Breast epithelium (tissue), 3 donors: ENCODE data around the gene MAD1L1.

Experiments
- POLR2A ChIP-seq: fragments of 450-650 bp; IDR thresholded peaks from one replicate; pipeline ENCODE4 v1.6.1; 2016; ENCODE audit warnings: antibody characterized with exemption, mild to moderate bottlenecking, moderate library complexity
- TF ChIP-seq, protein P1 (sequence below), 3 donors: fragments of 450-650 bp; IDR thresholded peaks; one replicate each; pipeline ENCODE4 v1.5.1; 2016 to 2017; ENCODE audit warnings: antibody characterized with exemption in 3 of 3, mild to moderate bottlenecking in 3 of 3, moderate library complexity in 3 of 3

DNA sequence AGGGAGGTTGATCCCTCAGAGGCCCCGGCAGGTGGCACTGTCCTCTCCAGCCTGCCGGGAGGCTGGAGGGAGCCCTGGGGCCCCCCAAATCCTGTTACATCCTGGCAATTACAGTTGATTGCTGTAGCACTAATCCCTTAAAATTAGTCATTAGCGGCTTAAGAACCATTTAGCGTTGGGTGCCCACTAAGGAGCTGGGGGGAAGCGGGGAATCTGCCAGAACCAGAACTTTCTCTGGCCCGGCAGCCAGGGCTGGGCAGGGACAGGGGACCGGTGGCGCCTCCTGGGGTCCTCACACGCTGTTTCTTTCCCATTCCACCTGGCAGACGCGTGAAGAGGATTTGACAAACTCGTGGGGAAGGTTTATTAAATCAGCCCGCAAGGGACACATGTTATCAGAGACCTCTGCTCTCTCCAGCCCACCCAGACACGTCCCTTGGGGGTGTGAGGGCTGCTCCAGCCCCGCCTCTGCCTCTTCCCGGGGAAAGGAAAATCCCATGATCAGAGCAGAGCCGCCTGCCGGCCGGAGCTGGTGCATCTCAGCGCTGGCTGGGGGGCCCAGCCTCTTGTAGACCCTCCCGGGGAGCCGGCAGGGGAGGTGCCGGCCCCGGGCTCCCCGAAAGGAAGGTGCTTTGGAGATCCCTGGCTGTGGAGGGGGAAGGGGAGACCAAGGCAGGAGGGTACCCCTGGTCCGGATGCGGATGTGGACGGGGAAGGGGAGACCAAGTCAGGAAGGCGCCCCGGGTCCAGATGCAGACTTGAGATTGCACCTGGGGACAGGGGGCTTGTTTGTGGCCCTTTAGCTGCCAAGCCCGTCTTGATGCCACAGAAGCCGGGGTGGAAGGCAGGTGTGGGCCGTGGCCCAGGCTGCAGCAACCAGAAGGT, 420.0 kb downstream of the MAD1L1 start:
- TF ChIP-seq, protein P1, sequence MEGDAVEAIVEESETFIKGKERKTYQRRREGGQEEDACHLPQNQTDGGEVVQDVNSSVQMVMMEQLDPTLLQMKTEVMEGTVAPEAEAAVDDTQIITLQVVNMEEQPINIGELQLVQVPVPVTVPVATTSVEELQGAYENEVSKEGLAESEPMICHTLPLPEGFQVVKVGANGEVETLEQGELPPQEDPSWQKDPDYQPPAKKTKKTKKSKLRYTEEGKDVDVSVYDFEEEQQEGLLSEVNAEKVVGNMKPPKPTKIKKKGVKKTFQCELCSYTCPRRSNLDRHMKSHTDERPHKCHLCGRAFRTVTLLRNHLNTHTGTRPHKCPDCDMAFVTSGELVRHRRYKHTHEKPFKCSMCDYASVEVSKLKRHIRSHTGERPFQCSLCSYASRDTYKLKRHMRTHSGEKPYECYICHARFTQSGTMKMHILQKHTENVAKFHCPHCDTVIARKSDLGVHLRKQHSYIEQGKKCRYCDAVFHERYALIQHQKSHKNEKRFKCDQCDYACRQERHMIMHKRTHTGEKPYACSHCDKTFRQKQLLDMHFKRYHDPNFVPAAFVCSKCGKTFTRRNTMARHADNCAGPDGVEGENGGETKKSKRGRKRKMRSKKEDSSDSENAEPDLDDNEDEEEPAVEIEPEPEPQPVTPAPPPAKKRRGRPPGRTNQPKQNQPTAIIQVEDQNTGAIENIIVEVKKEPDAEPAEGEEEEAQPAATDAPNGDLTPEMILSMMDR (IDR thresholded peaks at IDR 0.05): peak in 1 of 3 donors; percentile 41
- TF ChIP-seq POLR2A: no peak
